ENCODE data around the gene PSME4. TPM values are rescaled to one million over a fixed set of nuclear protein-coding genes. Genes with fewer than 3 reads are reported as not detected.

PSME4 gene
- total RNA-seq, 1 experiment from 2014 or later: 87.4 TPM

GRCh38 chr2:53987336-53987921 lies 16.6 kb upstream of the PSME4 start:
- H3K79me2 ChIP-seq (ENCODE audit: insufficient read depth, low read length): no peaks in the 10 kb centered on the region
- H3K4me1 ChIP-seq (ENCODE audit: insufficient read depth, low read length): no peaks in the 10 kb centered on the region
- H4K20me1 ChIP-seq (ENCODE audit: control insufficient read depth, insufficient read depth, insufficient read length): no peaks in the 10 kb centered on the region
- H3K9me3 ChIP-seq (ENCODE audit: control insufficient read depth, low read depth, low read length): no peaks in the 10 kb centered on the region
- H3K9me3 Mint-ChIP-seq: no peaks in the 10 kb centered on the region; a peak in 1 of 5 replicates
- H4K8ac ChIP-seq (replicated peaks; ENCODE audit: insufficient read length, low read depth, low read length): no peak overlapping the region
- no peak overlapping the region for H4K5ac ChIP-seq (ENCODE audit: insufficient read length, low read depth, low read length)
- H2BK15ac ChIP-seq (ENCODE audit: low read depth, low read length): no peak overlapping the region
- no peak overlapping the region for H2BK20ac ChIP-seq (ENCODE audit: low read depth, low read length, poor library complexity, severe bottlenecking)
- no peaks in the 10 kb centered on the region for H3K79me1 ChIP-seq (ENCODE audit: insufficient read depth, low read depth, low read length, poor library complexity, severe bottlenecking)
- no peaks in the 10 kb centered on the region for H3K23me2 ChIP-seq (ENCODE audit: insufficient read length, low read depth, low read length, poor library complexity, severe bottlenecking)
- no peak overlapping the region for H3K14ac ChIP-seq (ENCODE audit: insufficient read depth, low read length)
- DNase-seq: no peak
- no peak overlapping the region for H3K4ac ChIP-seq (ENCODE audit: low read depth, low read length)
- H2AFZ ChIP-seq (ENCODE audit: low read length): no peak overlapping the region
- H3K4me2 ChIP-seq (ENCODE audit: insufficient read depth, insufficient read length, low read length): no peak overlapping the region
- no peak overlapping the region for H2AK5ac ChIP-seq (ENCODE audit: insufficient read length, low read length)
- no peaks in the 10 kb centered on the region for H3K4me1 Mint-ChIP-seq
- H3K27ac Mint-ChIP-seq: no peak overlapping the region
- no peak overlapping the region for H2BK120ac ChIP-seq (ENCODE audit: low read depth, low read length, poor library complexity, severe bottlenecking)
- H3K18ac ChIP-seq (ENCODE audit: insufficient read length, low read depth, low read length): no peak overlapping the region
- no peak overlapping the region for H3T11ph ChIP-seq (ENCODE audit: low read length)
- no peak overlapping the region for H4K91ac ChIP-seq (ENCODE audit: insufficient read length, low read depth, low read length)
- no peak overlapping the region for H3K9ac ChIP-seq (ENCODE audit: extremely low read depth, insufficient read length, low read length)
- no peak overlapping the region for H3K56ac ChIP-seq (ENCODE audit: insufficient read length, low read depth, low read length)
- H3K23ac ChIP-seq (ENCODE audit: insufficient read length, low read depth, low read length): no peak overlapping the region
- TF ChIP-seq CTCF (conservative IDR thresholded peaks at IDR 0.05): no peak
- H3K27me3 ChIP-seq (ENCODE audit: insufficient read depth, low read length): no peaks in the 10 kb centered on the region
- no peak overlapping the region for H3K27ac ChIP-seq (ENCODE audit: insufficient read length, low read depth, low read length)
- no peak overlapping the region for H2BK12ac ChIP-seq (ENCODE audit: insufficient read length, low read depth, low read length)
- no peaks in the 10 kb centered on the region for H3K36me3 Mint-ChIP-seq (ENCODE audit: insufficient read depth in 1 of 3, low read depth in 3 of 3)
- H3K4me3 Mint-ChIP-seq: no peak overlapping the region
- H2BK5ac ChIP-seq (ENCODE audit: insufficient read length, low read length): no peak overlapping the region
- WGBS (ENCODE audit: extremely low coverage, insufficient read length, low lambda C conversion rate): no CpG with 5 or more reads among the region's 1 CpG
- H3K27me3 Mint-ChIP-seq (ENCODE audit: low read depth): no peaks in the 10 kb centered on the region
